GM19240 (cell line): ENCODE measurements around the gene DEFB128.
"Not testable (repeated sequence)": the region's sequence is repeated elsewhere in the genome, so short reads cannot be mapped to it uniquely, and the experiment has no call there.

ENCODE experiments used
- DNase-seq: peaks from one replicate; pipeline ENCODE4 v3.0.0; 2011; ENCODE audit warnings: low spot score; ENCODE audit not compliant: insufficient read length

DEFB128 gene

GRCh38 chr20:189611-190010, at the start of gene DEFB128:
DEFB128 (minus strand) TSS chr20:189711; CDS start chr20:189623, 88 bp downstream.
- no peak for DNase-seq

GRCh38 chr20:237929-238328, 48.4 kb upstream of the DEFB128 start:
- no peak for DNase-seq

GRCh38 chr20:237489-237888, 48.0 kb upstream of the DEFB128 start:
- no peak for DNase-seq

- no peak for DNase-seq
Observed at GRCh38 chr20:235891-236290, 46.4 kb upstream of the DEFB128 start.

- DNase-seq: no peak
Observed at GRCh38 chr20:227439-228105, 38.1 kb upstream of the DEFB128 start.

GRCh38 chr20:226958-227357, 37.4 kb upstream of the DEFB128 start, which contains the start of gene DEFB129:
DEFB129 (plus strand) TSS chr20:227258; CDS start chr20:227289, 31 bp downstream.
- no peak for DNase-seq

GRCh38 chr20:225879-226278, 36.4 kb upstream of the DEFB128 start:
- not testable (repeated sequence) for DNase-seq

- no peak for DNase-seq
Observed at GRCh38 chr20:221258-221830, 31.8 kb upstream of the DEFB128 start.

- no peak for DNase-seq
Observed at GRCh38 chr20:219290-220115, 30.0 kb upstream of the DEFB128 start.

GRCh38 chr20:217266-217665, 27.8 kb upstream of the DEFB128 start:
- DNase-seq: no peak

GRCh38 chr20:215796-216195, 26.3 kb upstream of the DEFB128 start:
- no peak for DNase-seq

GRCh38 chr20:214383-214782, 24.9 kb upstream of the DEFB128 start:
- no peak for DNase-seq

- no peak for DNase-seq
Observed at GRCh38 chr20:210809-211502, 21.4 kb upstream of the DEFB128 start.

- DNase-seq: peak; percentile 5
Observed at GRCh38 chr20:208942-209566, 19.5 kb upstream of the DEFB128 start.

- DNase-seq: not testable (repeated sequence)
Observed at GRCh38 chr20:203630-204029, 14.1 kb upstream of the DEFB128 start.

GRCh38 chr20:199996-200395, 10.5 kb upstream of the DEFB128 start:
- DNase-seq: no peak

GRCh38 chr20:198225-198624, 8.7 kb upstream of the DEFB128 start:
- no peak for DNase-seq

- no peak for DNase-seq
Observed at GRCh38 chr20:187733-188132, 1.8 kb downstream of the DEFB128 start.

- DNase-seq: no peak
Observed at GRCh38 chr20:184288-184687, 5.2 kb downstream of the DEFB128 start.

- DNase-seq: no peak
Observed at GRCh38 chr20:168876-169275, 20.6 kb downstream of the DEFB128 start.

- no peak for DNase-seq
Observed at GRCh38 chr20:164618-165017, 24.9 kb downstream of the DEFB128 start.
